Prostate gland (tissue), 2 donors: ENCODE measurements around the gene PDE8B.

ENCODE experiments used
- CTCF ChIP-seq, 4 experiments: fragments of 200-600 bp in 2 of 4; fragments of 450-650 bp in 2 of 4; sonication (generic) in 2 of 4; IDR thresholded peaks; 1 replicate in 3 of 4; 2 replicates in 1 of 4; pipeline ENCODE4 v1.5.1; 2016 to 2019; ENCODE audit warnings: antibody characterized with exemption in 4 of 4, mild to moderate bottlenecking in 2 of 4, moderate library complexity in 2 of 4
- POLR2AphosphoS5 ChIP-seq: sonication (generic); formaldehyde crosslinking; IDR thresholded peaks from one replicate; pipeline ENCODE4 v1.6.1; 2017; ENCODE audit warnings: antibody characterized with exemption

- TF ChIP-seq POLR2AphosphoS5 = no peak
- TF ChIP-seq CTCF (IDR thresholded peaks at IDR 0.05) = no peak
These were observed 233.2 kb downstream of the PDE8B start for GRCh38 chr5:77443670-77444069.
